DMS53 treated with DMSO at 0.1 percent for 48 hours (cell line): Measurements from ENCODE around the gene MAD1L1.

ENCODE experiments used
- DNase-seq: peaks from one replicate; lab custom pipeline; 2025; ENCODE audit not compliant: unreplicated experiment; lab: John Stamatoyannopoulos, UW

Gene MAD1L1

GRCh38 chr7:1993776-1994740 is 238.7 kb downstream of the MAD1L1 start:
- no peak for DNase-seq

- DNase-seq = no peak
These were observed 239.6 kb downstream of the MAD1L1 start for GRCh38 chr7:1993031-1993695.

- DNase-seq = no peak
These were observed 240.2 kb downstream of the MAD1L1 start for GRCh38 chr7:1992554-1992953.

GRCh38 chr7:1990001-1990670 is 242.6 kb downstream of the MAD1L1 start:
- DNase-seq = no peak

GRCh38 chr7:1989049-1989860 is 243.5 kb downstream of the MAD1L1 start:
- DNase-seq = no peak

GRCh38 chr7:1988533-1988930 is 244.2 kb downstream of the MAD1L1 start:
- DNase-seq = no peak

GRCh38 chr7:1987591-1988532 is 244.9 kb downstream of the MAD1L1 start:
- DNase-seq = no peak

GRCh38 chr7:1987084-1987535 is 245.6 kb downstream of the MAD1L1 start:
- no peak for DNase-seq

- no peak for DNase-seq
These were observed 246.2 kb downstream of the MAD1L1 start for GRCh38 chr7:1986366-1987083.

GRCh38 chr7:1985936-1986335 is 246.8 kb downstream of the MAD1L1 start:
- no peak for DNase-seq

- DNase-seq = no peak
These were observed 247.7 kb downstream of the MAD1L1 start for GRCh38 chr7:1985042-1985441.

- DNase-seq = no peak
These were observed 250.9 kb downstream of the MAD1L1 start for GRCh38 chr7:1981878-1982230.

GRCh38 chr7:1981201-1981877 is 251.4 kb downstream of the MAD1L1 start:
- no peak for DNase-seq

- no peak for DNase-seq
These were observed 252.9 kb downstream of the MAD1L1 start for GRCh38 chr7:1979591-1980560.

- DNase-seq = no peak
These were observed 253.8 kb downstream of the MAD1L1 start for GRCh38 chr7:1978656-1979590.

- no peak for DNase-seq
These were observed 254.8 kb downstream of the MAD1L1 start for GRCh38 chr7:1977876-1978441.
